Measurements from ENCODE around the gene PLA2G4B. TPM values are rescaled to one million over a fixed set of nuclear protein-coding genes. Genes with fewer than 3 reads are reported as not detected.
A peak's percentile ranks its signal among the peaks of the same experiment; 100 is the strongest.
"Not testable (repeated sequence)": the region's sequence is repeated elsewhere in the genome, so short reads cannot be mapped to it uniquely, and the experiment has no call there.

The PLA2G4B gene
- total RNA-seq, 4 donors from 2014 or later, result 6.2 to 13.0 (median 8.6) TPM

GRCh38 chr15:41828807-41829141 lies 9.9 kb upstream of the PLA2G4B start:
- DNase-seq, result no peak
- H3K27ac ChIP-seq, result peak overlapping the region in 1 of 3 donors; percentile 82
- peak overlapping the region in 1 of 3 donors; percentile 79 for H3K4me3 ChIP-seq (replicated peaks in 1 of 3)
- H3K36me3 ChIP-seq, result peaks cover 0 to 6% of the 10 kb centered on the region in 2 donors
- TF ChIP-seq POLR2A (IDR thresholded peaks at IDR 0.05), result no peak
- TF ChIP-seq CTCF (IDR thresholded peaks at IDR 0.05), result no peak
- 11 to 13% methylated on average over 6 of the region's 6 CpGs for WGBS, 2 donors
- peaks cover 22 to 33% of the 10 kb centered on the region in 2 donors for H3K4me1 ChIP-seq
- no peaks in the 10 kb centered on the region for H3K9me3 ChIP-seq
- no peaks in the 10 kb centered on the region for H3K27me3 ChIP-seq
- intact Hi-C loops (cut with DNase I), result no loop called here

GRCh38 chr15:41829959-41830646 lies 8.5 kb upstream of the PLA2G4B start:
- no peak overlapping the region for H3K4me3 ChIP-seq (replicated peaks in 1 of 3)
- no peak for DNase-seq
- 92 to 94% methylated on average over 9 to 13 of the region's 13 CpGs for WGBS, 2 donors
- H3K27me3 ChIP-seq, result no peaks in the 10 kb centered on the region
- H3K27ac ChIP-seq, result no peak overlapping the region
- TF ChIP-seq POLR2A (IDR thresholded peaks at IDR 0.05) (no peak), CTCF (IDR thresholded peaks at IDR 0.05) (no peak)
- no peaks in the 10 kb centered on the region for H3K36me3 ChIP-seq
- H3K9me3 ChIP-seq, result no peaks in the 10 kb centered on the region
- H3K4me1 ChIP-seq, result peaks cover 22 to 33% of the 10 kb centered on the region in 2 donors
- intact Hi-C loops (cut with DNase I), result no loop called here

- 83 to 85% methylated on average over 4 of the region's 4 CpGs for WGBS, 2 donors
- H3K36me3 ChIP-seq; intact Hi-C loops (cut with DNase I): not testable (repeated sequence)
These were observed 7.4 kb upstream of the PLA2G4B start for GRCh38 chr15:41831291-41831690.

GRCh38 chr15:41832208-41832607 lies 6.4 kb upstream of the PLA2G4B start:
- H3K27ac ChIP-seq, result peak overlapping the region; percentile 62 to 66 (median 65)
- H3K4me1 ChIP-seq, result peaks cover 22 to 32% of the 10 kb centered on the region in 2 donors
- no peak for TF ChIP-seq POLR2A (IDR thresholded peaks at IDR 0.05)
- no peak for TF ChIP-seq CTCF (IDR thresholded peaks at IDR 0.05)
- H3K9me3 ChIP-seq, result no peaks in the 10 kb centered on the region
- H3K36me3 ChIP-seq, result no peaks in the 10 kb centered on the region
- no peak for DNase-seq
- no peaks in the 10 kb centered on the region for H3K27me3 ChIP-seq
- no peak overlapping the region for H3K4me3 ChIP-seq (replicated peaks in 1 of 3)
- intact Hi-C loops (cut with DNase I), result no loop called here
- 85 to 94% methylated on average over 8 to 10 of the region's 10 CpGs for WGBS, 2 donors

More at GRCh38 chr15:41831291-41831690, 7.4 kb upstream of the PLA2G4B start:
- H3K27me3 ChIP-seq; DNase-seq; H3K4me3 ChIP-seq (replicated peaks in 1 of 3); H3K9me3 ChIP-seq: not testable (repeated sequence)
- Histone ChIP-seq H3K4me1 (peaks cover 22 to 33% of the 10 kb centered on the region in 2 donors), H3K27ac (peak overlapping the region in 1 of 3 donors; percentile 65)

GRCh38 chr15:41832875-41833274 lies 5.8 kb upstream of the PLA2G4B start:
- H3K4me1 ChIP-seq, result peaks cover 19 to 31% of the 10 kb centered on the region in 2 donors
- TF ChIP-seq CTCF (IDR thresholded peaks at IDR 0.05) (no peak), POLR2A (IDR thresholded peaks at IDR 0.05) (no peak)
- H3K4me3 ChIP-seq (replicated peaks in 1 of 3), result no peak overlapping the region
- WGBS, 2 donors, result 36 to 43% methylated on average over 3 of the region's 3 CpGs
- DNase-seq, result peak; percentile 92 to 93
- no peaks in the 10 kb centered on the region for H3K36me3 ChIP-seq
- H3K27ac ChIP-seq, result peak overlapping the region in 2 of 3 donors; percentile 62 to 65
- H3K27me3 ChIP-seq, result no peaks in the 10 kb centered on the region
- intact Hi-C loops (cut with DNase I), result no loop called here
- H3K9me3 ChIP-seq, result no peaks in the 10 kb centered on the region
